Mesothelial cell of epicardium (in vitro differentiated cells): ENCODE measurements around the gene DLX4. TPM values are rescaled to one million over a fixed set of nuclear protein-coding genes. Genes with fewer than 3 reads are reported as not detected.

Experiments used
- DNase-seq, 2 experiments: peaks; one replicate each; pipeline ENCODE4 v3.0.0; 2021; ENCODE audit warnings: low spot score in 2 of 2; ENCODE audit not compliant: unreplicated experiment in 2 of 2
- H3K27ac Mint-ChIP-seq: 2 replicates; pipeline ENCODE4 v1.8.0; 2021; ENCODE audit warnings: mixed read lengths
- H3K27me3 Mint-ChIP-seq: 2 replicates; pipeline ENCODE4 v1.8.0; 2021; ENCODE audit warnings: low read depth, mixed read lengths
- H3K36me3 Mint-ChIP-seq: 2 replicates; pipeline ENCODE4 v1.8.0; 2021; ENCODE audit warnings: mixed read lengths
- H3K4me1 Mint-ChIP-seq: 2 replicates; pipeline ENCODE4 v1.8.0; 2021; ENCODE audit warnings: mixed read lengths
- H3K4me3 Mint-ChIP-seq: 2 replicates; pipeline ENCODE4 v1.8.0; 2021; ENCODE audit warnings: mild to moderate bottlenecking, moderate library complexity, mixed read lengths
- H3K9me3 Mint-ChIP-seq: 2 replicates; pipeline ENCODE4 v1.8.0; 2021; ENCODE audit warnings: mixed read lengths
- total RNA-seq: library from RNA; stranded (reverse); gene quantifications from 3 replicates; pipeline ENCODE4 v1.2.1, GENCODE V29; 2021
- TF ChIP-seq, protein P1 (sequence below): fragments of 200-600 bp; sonication (generic); IDR thresholded peaks from one replicate; pipeline ENCODE4 v1.5.0; 2021; ENCODE audit warnings: antibody characterized with exemption; ENCODE audit not compliant: unreplicated experiment

DLX4 gene
- total RNA-seq, 1 donor from 2014 or later = 2.7 TPM

GRCh38 chr17:49939318-49939717 lies 29.7 kb upstream of the DLX4 start:
- peaks cover 9% of the 10 kb centered on the region for H3K27me3 Mint-ChIP-seq
- no peak overlapping the region for H3K4me3 Mint-ChIP-seq
- TF ChIP-seq, protein P1, sequence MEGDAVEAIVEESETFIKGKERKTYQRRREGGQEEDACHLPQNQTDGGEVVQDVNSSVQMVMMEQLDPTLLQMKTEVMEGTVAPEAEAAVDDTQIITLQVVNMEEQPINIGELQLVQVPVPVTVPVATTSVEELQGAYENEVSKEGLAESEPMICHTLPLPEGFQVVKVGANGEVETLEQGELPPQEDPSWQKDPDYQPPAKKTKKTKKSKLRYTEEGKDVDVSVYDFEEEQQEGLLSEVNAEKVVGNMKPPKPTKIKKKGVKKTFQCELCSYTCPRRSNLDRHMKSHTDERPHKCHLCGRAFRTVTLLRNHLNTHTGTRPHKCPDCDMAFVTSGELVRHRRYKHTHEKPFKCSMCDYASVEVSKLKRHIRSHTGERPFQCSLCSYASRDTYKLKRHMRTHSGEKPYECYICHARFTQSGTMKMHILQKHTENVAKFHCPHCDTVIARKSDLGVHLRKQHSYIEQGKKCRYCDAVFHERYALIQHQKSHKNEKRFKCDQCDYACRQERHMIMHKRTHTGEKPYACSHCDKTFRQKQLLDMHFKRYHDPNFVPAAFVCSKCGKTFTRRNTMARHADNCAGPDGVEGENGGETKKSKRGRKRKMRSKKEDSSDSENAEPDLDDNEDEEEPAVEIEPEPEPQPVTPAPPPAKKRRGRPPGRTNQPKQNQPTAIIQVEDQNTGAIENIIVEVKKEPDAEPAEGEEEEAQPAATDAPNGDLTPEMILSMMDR = no peak
- H3K27ac Mint-ChIP-seq = no peak overlapping the region
- no peaks in the 10 kb centered on the region for H3K9me3 Mint-ChIP-seq
- H3K4me1 Mint-ChIP-seq = peaks cover 29% of the 10 kb centered on the region
- no peak for DNase-seq
- no peaks in the 10 kb centered on the region for H3K36me3 Mint-ChIP-seq

GRCh38 chr17:49941427-49941826 lies 27.6 kb upstream of the DLX4 start:
- no peak overlapping the region for H3K4me3 Mint-ChIP-seq

GRCh38 chr17:49942947-49943346 lies 26.0 kb upstream of the DLX4 start:
- Mint-ChIP-seq H3K4me1 (peaks cover 23% of the 10 kb centered on the region), H3K27ac (no peak overlapping the region), H3K4me3 (no peak overlapping the region), H3K27me3 (peaks cover 11% of the 10 kb centered on the region), H3K9me3 (no peaks in the 10 kb centered on the region), H3K36me3 (no peaks in the 10 kb centered on the region)
- DNase-seq = no peak
- TF ChIP-seq, protein P1 = no peak

More at GRCh38 chr17:49941427-49941826, 27.6 kb upstream of the DLX4 start:
- H3K4me1 Mint-ChIP-seq = peaks cover 23% of the 10 kb centered on the region
- peaks cover 11% of the 10 kb centered on the region for H3K27me3 Mint-ChIP-seq
- no peaks in the 10 kb centered on the region for H3K36me3 Mint-ChIP-seq
- no peak overlapping the region for H3K27ac Mint-ChIP-seq
- TF ChIP-seq, protein P1 = no peak
- H3K9me3 Mint-ChIP-seq = no peaks in the 10 kb centered on the region
- DNase-seq = no peak

- no peak overlapping the region for H3K27ac Mint-ChIP-seq
- H3K4me1 Mint-ChIP-seq = peaks cover 23% of the 10 kb centered on the region
- H3K9me3 Mint-ChIP-seq = no peaks in the 10 kb centered on the region
- DNase-seq = no peak
- H3K27me3 Mint-ChIP-seq = peaks cover 7% of the 10 kb centered on the region
- TF ChIP-seq, protein P1 = no peak
- H3K4me3 Mint-ChIP-seq = no peak overlapping the region
- H3K36me3 Mint-ChIP-seq = no peaks in the 10 kb centered on the region
These were observed 24.6 kb upstream of the DLX4 start for GRCh38 chr17:49944273-49944870.

DNA sequence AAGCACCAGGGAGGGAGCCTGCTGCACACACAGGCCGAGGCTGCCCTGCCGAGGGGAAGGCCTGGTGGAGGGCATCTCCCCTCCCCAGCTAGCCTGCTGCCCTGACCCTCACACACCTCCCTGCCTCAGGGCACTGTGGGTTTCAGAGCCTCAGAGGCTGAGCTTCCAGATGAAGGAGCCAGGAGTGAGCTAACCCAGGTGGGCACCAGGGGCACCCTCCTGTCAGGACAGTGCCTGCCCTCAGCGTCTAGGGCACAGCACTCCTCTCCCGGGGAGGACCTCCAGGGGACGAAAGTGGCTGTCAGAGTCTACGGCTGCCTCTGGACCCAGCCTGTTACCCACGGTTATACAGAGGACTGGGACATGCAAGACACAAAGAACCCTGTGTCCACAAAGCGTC lies 22.8 kb upstream of the DLX4 start:
- H3K9me3 Mint-ChIP-seq = no peaks in the 10 kb centered on the region
- H3K27ac Mint-ChIP-seq = no peak overlapping the region
- TF ChIP-seq, protein P1 = no peak
- peaks cover 6% of the 10 kb centered on the region for H3K27me3 Mint-ChIP-seq
- H3K4me1 Mint-ChIP-seq = peaks cover 23% of the 10 kb centered on the region
- H3K36me3 Mint-ChIP-seq = no peaks in the 10 kb centered on the region
- H3K4me3 Mint-ChIP-seq = no peak overlapping the region
- no peak for DNase-seq
